ENCODE measurements around the gene KHDC4. TPM values are rescaled to one million over a fixed set of nuclear protein-coding genes. Genes with fewer than 3 reads are reported as not detected.

KHDC4 gene
- total and polyA plus RNA-seq, 2 of the 4 experiments (the other 2 are of a cell fraction) = 28.0 to 29.9 TPM

GRCh38 chr1:155941845-155942531, 7.8 kb upstream of the KHDC4 start (continued):
- no peak for TF ChIP-seq NFE2L2 (IDR thresholded peaks at IDR 0.05; ENCODE audit: low read depth, low read length)

DNA sequence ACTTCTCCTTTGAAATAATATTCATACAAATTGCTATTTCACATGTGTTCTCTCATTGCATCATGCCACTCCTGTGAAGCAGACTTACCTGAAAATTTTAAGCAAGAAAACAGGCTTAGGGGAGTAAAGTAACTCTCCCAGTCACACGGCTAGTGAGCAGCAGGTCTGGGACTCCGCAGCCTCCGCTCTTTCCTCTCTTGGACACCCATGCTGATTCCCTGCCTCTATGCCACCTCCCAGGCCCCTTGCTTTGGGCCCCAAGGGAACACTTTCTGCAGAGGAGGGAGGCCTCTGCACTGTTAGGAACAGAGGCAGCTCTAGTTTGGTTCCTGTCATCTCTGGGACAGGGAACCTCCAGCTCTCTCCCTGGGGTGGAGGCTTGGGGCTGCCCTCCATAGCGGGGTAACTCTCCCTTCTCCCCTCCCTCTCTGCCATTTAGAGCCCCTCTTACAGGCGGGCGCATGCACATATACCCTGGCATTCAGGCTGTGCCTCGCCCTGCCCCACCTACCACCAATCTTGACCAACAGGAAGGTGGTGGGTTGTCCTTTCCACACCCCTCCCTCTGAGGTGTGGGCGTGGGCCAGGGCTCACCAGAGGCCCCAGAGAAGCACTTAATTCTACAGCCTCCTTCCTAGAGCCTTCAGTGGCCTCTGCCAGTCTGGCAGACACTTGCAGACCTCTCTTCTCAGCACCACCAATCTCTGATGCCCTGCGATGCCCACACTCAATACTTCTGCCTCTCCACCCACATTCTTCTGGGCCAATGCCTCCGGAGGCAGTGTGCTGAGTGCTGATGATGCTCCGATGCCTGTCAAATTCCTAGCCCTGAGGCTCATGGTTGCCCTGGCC, 7.0 kb upstream of the KHDC4 start, which contains the start of gene RXFP4:
Gene RXFP4, plus strand, starts transcription at position 646 of the 852 bp plus-strand sequence. Its CDS starts 72 bp downstream, at position 718.
- H3K4ac ChIP-seq (ENCODE audit: low read depth, low read length) = peak within 1 kb of the TSS; percentile 76
- POLR2A ChIA-PET (ENCODE audit: unreplicated experiment) = no interaction called here
- peak within 1 kb of the TSS; percentile 81 for H2AK9ac ChIP-seq (replicated peaks; ENCODE audit: low read depth, low read length, poor library complexity)
- H3K36me3 ChIP-seq (ENCODE audit: control insufficient read depth, insufficient read depth, low read length) = peaks cover 8% of the 10 kb centered on the region
- H4K20me1 ChIP-seq (ENCODE audit: insufficient read depth, low read length) = peaks cover 19% of the 10 kb centered on the region; the same call in 1 of the 2 replicates
- peak within 1 kb of the TSS; percentile 50; the same call in 1 of the 2 replicates for H3K14ac ChIP-seq (replicated peaks; ENCODE audit: low read depth, low read length)
- H4K91ac ChIP-seq (ENCODE audit: insufficient read depth, low read depth, low read length) = peak within 1 kb of the TSS; percentile 39
- DNase-seq = no peak
- no peaks in the 10 kb centered on the region for H3K9me3 ChIP-seq (ENCODE audit: control insufficient read depth, insufficient read depth, low read length)
- 0 out of 2 replicates have a peak within 1 kb of the TSS, but pooled peaks have one; percentile 8 for H3K56ac ChIP-seq (ENCODE audit: extremely low read depth, insufficient read depth, low read length)
- CTCF ChIA-PET = interaction anchor here (0.9 kb wide), 1 partner anchor 48 kb away, joined by 3 read pairs; no protein-coding TSS in a partner anchor
- TF ChIP-seq, protein P1, sequence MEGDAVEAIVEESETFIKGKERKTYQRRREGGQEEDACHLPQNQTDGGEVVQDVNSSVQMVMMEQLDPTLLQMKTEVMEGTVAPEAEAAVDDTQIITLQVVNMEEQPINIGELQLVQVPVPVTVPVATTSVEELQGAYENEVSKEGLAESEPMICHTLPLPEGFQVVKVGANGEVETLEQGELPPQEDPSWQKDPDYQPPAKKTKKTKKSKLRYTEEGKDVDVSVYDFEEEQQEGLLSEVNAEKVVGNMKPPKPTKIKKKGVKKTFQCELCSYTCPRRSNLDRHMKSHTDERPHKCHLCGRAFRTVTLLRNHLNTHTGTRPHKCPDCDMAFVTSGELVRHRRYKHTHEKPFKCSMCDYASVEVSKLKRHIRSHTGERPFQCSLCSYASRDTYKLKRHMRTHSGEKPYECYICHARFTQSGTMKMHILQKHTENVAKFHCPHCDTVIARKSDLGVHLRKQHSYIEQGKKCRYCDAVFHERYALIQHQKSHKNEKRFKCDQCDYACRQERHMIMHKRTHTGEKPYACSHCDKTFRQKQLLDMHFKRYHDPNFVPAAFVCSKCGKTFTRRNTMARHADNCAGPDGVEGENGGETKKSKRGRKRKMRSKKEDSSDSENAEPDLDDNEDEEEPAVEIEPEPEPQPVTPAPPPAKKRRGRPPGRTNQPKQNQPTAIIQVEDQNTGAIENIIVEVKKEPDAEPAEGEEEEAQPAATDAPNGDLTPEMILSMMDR (conservative IDR thresholded peaks at IDR 0.05; ENCODE audit: low read depth, low read length) = no peak
- TF ChIP-seq POLR2A (IDR thresholded peaks at IDR 0.05; ENCODE audit: low read depth, low read length) = 0 out of 2 replicates have a peak, but pooled peaks have one; percentile 24
- peak; percentile 31; the same call in 1 of the 2 replicates for TF ChIP-seq CEBPB (IDR thresholded peaks at IDR 0.05; ENCODE audit: low read depth, low read length)
- H2BK15ac ChIP-seq (ENCODE audit: low read depth, low read length) = peak within 1 kb of the TSS; percentile 74; the same call in 1 of the 3 replicates
- H3K4me1 ChIP-seq (ENCODE audit: control insufficient read depth, insufficient read depth, low read length) = peaks cover 11% of the 10 kb centered on the region
- peak within 1 kb of the TSS; percentile 88 for H2AFZ ChIP-seq (replicated peaks; ENCODE audit: low read length, poor library complexity)
- H4K5ac ChIP-seq (ENCODE audit: low read depth, low read length) = peak within 1 kb of the TSS; percentile 36
- no peak within 1 kb of the TSS for H3K4me2 ChIP-seq (ENCODE audit: low read depth, low read length)
- H2BK20ac ChIP-seq (ENCODE audit: low read depth, low read length) = peak within 1 kb of the TSS; percentile 29; the same call in 1 of the 2 replicates
- in situ Hi-C loops (cut with MboI; ENCODE audit: low sequenced_read_pairs) (no loop called here), intact Hi-C loops (cut with micrococcal nuclease) (loop anchor here (5.0 kb wide), 1 partner anchor 36 kb away; the partner anchor contains the start of gene ARHGEF2), dilution Hi-C loops (cut with HindIII; ENCODE audit: low sequenced_read_pairs, unreplicated experiment) (no loop called here)
- H3K27me3 ChIP-seq (ENCODE audit: control insufficient read depth, insufficient read depth, low read length) = no peaks in the 10 kb centered on the region
- no peak within 1 kb of the TSS for H3K9ac ChIP-seq (ENCODE audit: low read depth, low read length)
- peak within 1 kb of the TSS; percentile 50; the same call in 1 of the 2 replicates for H2AK5ac ChIP-seq (ENCODE audit: low read depth, low read length)
- H3K79me1 ChIP-seq (ENCODE audit: low read depth in 1 of 2, low read length in 2 of 2) = peaks cover 0 to 14% of the 10 kb centered on the region in 2 experiments; a peak in 2 of 4 replicates
- peak; percentile 12 for ATAC-seq (ENCODE audit: low read depth)
- peaks cover 10% of the 10 kb centered on the region; the same call in 1 of the 2 replicates for H3K9me1 ChIP-seq (ENCODE audit: insufficient read depth, low read length)
- H3K18ac ChIP-seq (ENCODE audit: low read depth, low read length) = no peak within 1 kb of the TSS
- H3K23ac ChIP-seq (ENCODE audit: low read depth, low read length) = no peak within 1 kb of the TSS
- 0 out of 2 replicates have a peak within 1 kb of the TSS, but pooled peaks have one; percentile 0 for H3K27ac ChIP-seq (ENCODE audit: insufficient read depth, low read length)
- H2BK120ac ChIP-seq (ENCODE audit: low read depth, low read length) = peak within 1 kb of the TSS; percentile 78
- H2BK5ac ChIP-seq (ENCODE audit: low read depth, low read length, poor library complexity, severe bottlenecking) = no peak within 1 kb of the TSS
- BruUV-seq (replicated peaks) = no TSS peak
- no peak within 1 kb of the TSS for H3K4me3 ChIP-seq (ENCODE audit: insufficient read depth, low read depth, low read length)
- no CpG with 5 or more reads among the region's 11 CpGs for WGBS, 2 experiments (ENCODE audit: extremely low coverage in 2 of 2, insufficient read length in 1 of 2)
- H4K8ac ChIP-seq (ENCODE audit: low read depth in 2 of 2, low read length in 2 of 2) = peak within 1 kb of the TSS; percentile 81 to 85

Measured in IMR-90 (cell line).